Suppressor macrophage treated with lipopolysaccharide for 1 hour (primary cell): Measurements from ENCODE around the gene CRISP3.
A peak's percentile ranks its signal among the peaks of the same experiment; 100 is the strongest.
"Not testable (repeated sequence)": the region's sequence is repeated elsewhere in the genome, so short reads cannot be mapped to it uniquely, and the experiment has no call there.

ENCODE experiments used
- DNase-seq, 3 donors: peaks; one replicate each; pipeline ENCODE4 v3.0.0-alpha.2; 2020 to 2022

CRISP3 gene, protein sequence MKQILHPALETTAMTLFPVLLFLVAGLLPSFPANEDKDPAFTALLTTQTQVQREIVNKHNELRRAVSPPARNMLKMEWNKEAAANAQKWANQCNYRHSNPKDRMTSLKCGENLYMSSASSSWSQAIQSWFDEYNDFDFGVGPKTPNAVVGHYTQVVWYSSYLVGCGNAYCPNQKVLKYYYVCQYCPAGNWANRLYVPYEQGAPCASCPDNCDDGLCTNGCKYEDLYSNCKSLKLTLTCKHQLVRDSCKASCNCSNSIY

GRCh38 chr6:49744259-49744658 is at the start of gene CRISP3:
CRISP3 (minus strand) TSS chr6:49744388; CDS start chr6:49744367, 21 bp downstream.
- DNase-seq = no peak

GRCh38 chr6:49790341-49790740 is 46.2 kb upstream of the CRISP3 start:
- no peak for DNase-seq

DNA sequence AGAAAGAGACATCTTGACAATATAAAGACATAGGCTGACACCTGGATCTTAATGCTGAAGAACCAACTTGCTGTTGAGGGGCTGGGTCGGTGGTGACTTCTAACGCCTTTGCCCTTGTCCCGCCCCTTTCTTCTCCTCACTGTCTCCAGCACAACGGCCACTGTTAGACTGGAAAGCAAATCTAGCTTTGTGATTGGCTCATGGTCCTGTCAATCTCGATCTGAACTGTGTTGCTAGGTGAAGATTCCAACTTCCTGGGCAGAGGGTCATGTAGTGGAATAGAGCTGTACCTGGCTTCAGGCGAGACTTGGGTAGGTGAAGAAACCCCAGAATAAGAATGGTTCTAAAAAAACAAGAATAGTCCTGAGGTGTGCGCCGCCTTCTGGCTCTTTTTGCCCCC is 43.0 kb upstream of the CRISP3 start, which contains the start of gene PGK2:
Gene PGK2 (minus strand): TSS at position 110 of the 400 bp plus-strand sequence. CDS start 98 bp downstream, at position 12.
- no peak for DNase-seq

DNA sequence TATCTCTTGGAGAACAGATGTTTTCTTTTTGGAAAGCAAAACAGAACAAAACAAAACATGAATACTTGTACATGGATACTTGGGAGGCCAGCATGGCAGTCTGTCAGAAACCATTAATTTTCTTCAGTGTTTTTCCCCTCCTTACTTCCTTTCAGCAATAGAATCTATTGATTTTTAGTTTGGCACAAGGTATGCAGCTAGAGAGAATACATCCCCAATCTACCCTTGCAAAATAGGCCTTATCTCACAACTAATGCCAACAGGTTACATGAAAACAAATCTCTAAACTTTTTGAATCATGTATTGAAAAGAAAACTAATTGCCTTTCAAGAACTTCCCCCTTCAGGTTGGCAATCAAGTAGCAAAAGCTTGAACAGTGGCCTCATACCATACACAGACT is 40.1 kb upstream of the CRISP3 start:
- no peak for DNase-seq

DNA sequence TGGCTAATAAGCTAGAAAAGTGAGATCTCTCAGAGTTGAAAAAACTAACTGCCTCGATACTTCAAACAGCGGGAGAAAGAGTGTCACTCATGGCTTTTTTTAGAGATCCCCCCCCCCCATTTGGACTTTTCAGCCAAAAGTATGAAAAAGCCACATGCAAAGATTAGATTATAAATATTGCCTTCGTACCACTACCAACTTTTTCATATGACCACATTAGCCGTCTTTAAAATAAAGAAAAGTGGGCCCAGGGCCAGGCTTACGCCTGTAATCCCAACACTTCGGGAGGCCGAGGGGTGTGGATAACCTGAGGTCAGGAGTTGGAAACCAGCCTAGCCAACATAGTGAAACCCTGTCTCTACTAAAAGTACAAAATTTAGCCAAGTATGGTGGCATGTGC is 38.5 kb upstream of the CRISP3 start:
- no peak for DNase-seq

GRCh38 chr6:49782293-49782692 is 38.1 kb upstream of the CRISP3 start:
- DNase-seq = no peak

DNA sequence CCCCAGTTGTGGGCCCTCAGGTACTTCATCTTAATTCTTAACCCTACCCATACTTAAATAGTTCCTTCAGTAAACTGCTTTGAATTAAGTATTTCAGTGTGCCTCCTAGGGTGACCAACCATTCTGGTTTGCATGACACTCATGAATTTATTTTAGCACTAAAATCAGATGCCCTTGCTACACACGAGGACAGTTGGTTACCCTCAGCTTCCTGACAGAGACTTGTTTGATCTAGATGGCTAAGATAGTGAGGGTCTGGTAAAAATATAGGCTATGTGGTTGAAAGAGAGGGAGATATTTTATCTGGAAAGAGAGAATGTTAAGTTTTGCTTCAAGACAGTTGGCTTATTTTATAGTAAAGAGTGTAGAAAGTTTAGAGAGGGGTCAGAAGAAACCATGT is 32.3 kb upstream of the CRISP3 start:
- no peak for DNase-seq

- DNase-seq = no peak
Measured at GRCh38 chr6:49775043-49775442, 30.9 kb upstream of the CRISP3 start.

DNA sequence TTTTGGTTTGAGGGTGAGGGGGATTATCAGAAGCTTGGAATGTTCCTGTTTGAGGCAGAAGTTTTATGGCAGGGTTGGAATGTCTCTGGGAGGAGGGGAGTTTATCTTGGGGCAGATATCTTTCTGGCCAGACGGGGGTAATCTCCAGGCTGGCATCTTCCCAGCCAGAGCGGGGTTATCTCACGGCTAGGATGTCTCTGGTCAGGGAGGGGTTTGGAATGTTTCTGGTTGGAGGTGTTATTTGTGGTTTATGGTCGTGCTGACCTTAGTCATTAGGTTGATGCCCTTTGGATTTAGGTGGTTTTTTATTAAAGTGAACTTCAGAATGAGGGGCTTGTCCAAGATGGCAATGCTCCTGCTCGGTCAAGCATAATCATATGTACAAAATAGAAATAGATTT is 28.1 kb upstream of the CRISP3 start:
- no peak for DNase-seq

- no peak for DNase-seq
Measured at GRCh38 chr6:49766762-49767161, 22.6 kb upstream of the CRISP3 start.

GRCh38 chr6:49764571-49765236 is 20.5 kb upstream of the CRISP3 start:
- DNase-seq = no peak

- DNase-seq = no peak
Measured at GRCh38 chr6:49743429-49743828, 759 bp downstream of the CRISP3 start.

- no peak for DNase-seq
Measured at GRCh38 chr6:49739423-49739822, 4.8 kb downstream of the CRISP3 start.

DNA sequence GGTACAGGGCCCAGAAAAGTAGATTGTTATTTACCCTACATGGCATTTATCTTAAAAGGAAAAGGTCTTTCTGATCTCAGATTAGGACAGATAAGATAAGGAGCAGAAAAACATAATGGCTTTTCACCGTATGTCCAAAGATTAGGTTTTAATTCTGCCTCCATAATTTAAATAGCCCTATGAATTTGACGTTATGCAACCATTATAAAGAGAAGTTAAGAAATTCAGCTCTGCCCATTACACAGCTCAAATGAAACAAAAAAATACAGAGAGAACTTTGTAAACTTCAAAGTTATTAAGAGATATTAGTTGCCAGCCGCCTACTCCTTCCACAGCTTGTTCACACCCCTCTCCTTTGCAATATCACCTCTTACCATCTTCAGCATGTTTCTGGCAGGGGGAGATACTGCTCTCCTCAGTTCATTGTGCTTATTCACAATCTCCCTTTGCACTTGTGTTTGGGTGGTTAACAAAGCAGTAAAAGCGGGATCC is 8.1 kb downstream of the CRISP3 start:
- no peak for DNase-seq

DNA sequence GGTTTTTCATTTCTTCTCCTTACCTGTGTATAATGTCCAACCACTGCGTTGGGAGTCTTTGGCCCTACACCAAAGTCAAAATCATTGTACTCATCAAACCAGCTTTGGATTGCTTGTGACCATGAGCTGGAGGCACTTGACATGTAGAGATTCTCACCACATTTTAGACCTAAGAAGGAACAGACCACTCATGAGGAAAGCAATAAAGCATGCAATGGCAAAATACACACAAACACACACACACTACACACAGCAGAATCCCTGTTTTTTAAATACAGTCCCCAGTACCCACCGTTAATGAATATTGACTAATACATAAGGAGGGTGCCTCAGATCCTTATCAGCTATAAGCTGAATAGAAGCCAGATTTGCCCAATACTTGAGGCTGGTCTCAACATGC is 10.5 kb downstream of the CRISP3 start:
- no peak for DNase-seq

DNA sequence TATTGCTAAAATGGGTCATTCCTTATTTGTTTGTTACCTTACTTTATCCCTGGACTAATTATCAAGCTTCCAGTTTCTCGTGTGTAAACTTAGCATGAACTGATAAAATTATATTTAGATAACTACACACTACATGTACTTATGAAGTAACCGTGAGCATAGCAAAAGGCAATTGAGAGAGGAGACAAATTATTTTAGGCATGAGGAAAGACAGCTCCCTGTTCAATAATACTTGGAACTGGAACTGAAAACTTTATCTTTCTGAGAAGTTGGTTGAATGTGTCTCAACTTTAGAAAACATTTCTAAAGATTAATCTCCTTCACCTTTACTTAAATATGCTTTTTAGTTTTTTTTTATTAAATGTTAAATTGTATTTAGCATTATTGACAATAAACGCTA is 11.4 kb downstream of the CRISP3 start:
- DNase-seq = no peak

DNA sequence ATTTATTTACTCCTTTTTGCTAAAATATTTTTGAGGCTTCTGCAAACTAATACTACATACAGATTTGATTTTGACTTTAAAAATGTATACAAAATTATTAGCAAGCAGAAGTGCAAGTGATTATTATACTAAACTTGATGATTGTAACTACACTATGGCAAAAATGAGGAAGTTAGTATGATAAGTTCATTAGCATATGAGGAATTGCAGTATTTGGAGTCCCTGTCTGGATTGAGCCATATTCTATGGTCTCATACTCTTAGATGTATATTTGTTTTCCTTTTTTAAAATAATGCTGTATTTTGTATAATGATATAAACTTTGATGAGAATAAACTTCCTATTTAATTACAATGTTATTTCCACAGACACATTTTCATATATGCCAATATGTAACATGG is 13.9 kb downstream of the CRISP3 start:
- peak in 1 of 3 donors; percentile 5 for DNase-seq

GRCh38 chr6:49723917-49724316 is 20.3 kb downstream of the CRISP3 start:
- not testable (repeated sequence) for DNase-seq

DNA sequence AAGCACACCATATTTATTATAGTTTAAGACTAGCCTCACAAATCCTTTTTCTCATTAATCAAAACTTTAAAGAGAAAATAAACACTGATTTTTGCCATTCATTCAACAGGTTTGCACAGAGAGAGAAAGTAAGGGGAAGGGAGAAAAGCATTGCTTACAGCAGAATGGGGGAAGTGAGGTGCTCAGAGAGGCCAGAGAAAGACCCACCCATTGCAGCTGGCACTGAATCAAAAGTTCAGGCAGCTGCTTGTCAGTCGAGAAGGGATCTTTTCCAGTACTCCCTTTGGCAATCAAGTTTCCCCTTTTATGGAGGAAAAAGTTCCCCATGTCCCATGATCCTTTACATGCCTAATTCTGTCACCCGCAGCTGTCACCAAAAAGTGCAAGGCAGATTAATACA is 22.9 kb downstream of the CRISP3 start:
- DNase-seq = no peak

GRCh38 chr6:49720372-49720771 is 23.8 kb downstream of the CRISP3 start:
- no peak for DNase-seq

GRCh38 chr6:49713346-49713745 is 30.8 kb downstream of the CRISP3 start, which contains the start of gene CRISP2:
CRISP2 (minus strand) TSS chr6:49713543; CDS start chr6:49709196, 4,347 bp downstream.
- DNase-seq = no peak

GRCh38 chr6:49698478-49698877 is 45.7 kb downstream of the CRISP3 start:
- DNase-seq = no peak

- DNase-seq = no peak
Measured at GRCh38 chr6:49693512-49693911, 50.7 kb downstream of the CRISP3 start.

GRCh38 chr6:49692534-49692933 is 51.7 kb downstream of the CRISP3 start:
- DNase-seq = no peak
